BJ (cell line): ENCODE measurements around the gene GPR171. TPM values are rescaled to one million over a fixed set of nuclear protein-coding genes. Genes with fewer than 3 reads are reported as not detected.

Experiments used
- CTCF ChIA-PET: fragments of 350-600 bp; formaldehyde crosslinking; extraction: SDS; loops from one replicate; lab custom pipeline; 2021; ENCODE audit warnings: antibody characterized with exemption, inconsistent platforms; lab: Yijun Ruan, JAX
- POLR2A ChIA-PET: fragments of 300-600 bp; sonication (Branson Sonifier 250); formaldehyde crosslinking; extraction: SDS; loops from one replicate; lab custom pipeline; 2021; ENCODE audit warnings: antibody characterized with exemption; lab: Charles Lee
- DNase-seq: peaks from one replicate; pipeline ENCODE4 v3.0.0-alpha.2; 2011; ENCODE audit warnings: low read depth
- H3K27me3 ChIP-seq: 2 replicates; pipeline ENCODE4 v1.6.0; 2011; ENCODE audit warnings: low read length; ENCODE audit not compliant: control insufficient read depth, insufficient read depth
- H3K36me3 ChIP-seq: 2 replicates; pipeline ENCODE4 v1.5.1; 2011; ENCODE audit warnings: low read length; ENCODE audit not compliant: control insufficient read depth, insufficient read depth
- H3K4me3 ChIP-seq: 2 replicates; pipeline ENCODE4 v1.5.1; 2011; ENCODE audit warnings: low read depth, mild to moderate bottlenecking, control low read depth, low read length
- CTCF ChIP-seq: IDR thresholded peaks from 2 replicates; pipeline ENCODE4 v1.5.1; 2011; ENCODE audit warnings: low read depth, mild to moderate bottlenecking, control low read depth, inconsistent platforms, low read length, moderate library complexity; ENCODE audit not compliant: insufficient read depth
- polyA plus RNA-seq: library from polyadenylated mRNA; depleted of rRNA; stranded (reverse); fragments of >200 nt; gene quantifications from 2 replicates; pipeline ENCODE4 v1.2.3, GENCODE V29; 2011

The GPR171 gene
- polyA plus RNA-seq, 1 experiment: not detected

GRCh38 chr3:151197981-151198767, 4.8 kb downstream of the GPR171 start:
- POLR2A ChIA-PET: interaction anchor here (0.7 kb wide), 2 partner anchors 13 to 80 kb away, joined by 4 to 10 read pairs; partner anchors contain the start of gene P2RY14
- no peaks in the 10 kb centered on the region for H3K27me3 ChIP-seq
- peak; percentile 35 for DNase-seq
- CTCF ChIA-PET: interaction anchor here (1.3 to 1.4 kb wide), 2 partner anchors 30 to 88 kb away, joined by 3 to 4 read pairs; no protein-coding TSS in a partner anchor
- no peak for TF ChIP-seq CTCF
- H3K36me3 ChIP-seq: no peaks in the 10 kb centered on the region
- H3K4me3 ChIP-seq: no peak overlapping the region

DNA sequence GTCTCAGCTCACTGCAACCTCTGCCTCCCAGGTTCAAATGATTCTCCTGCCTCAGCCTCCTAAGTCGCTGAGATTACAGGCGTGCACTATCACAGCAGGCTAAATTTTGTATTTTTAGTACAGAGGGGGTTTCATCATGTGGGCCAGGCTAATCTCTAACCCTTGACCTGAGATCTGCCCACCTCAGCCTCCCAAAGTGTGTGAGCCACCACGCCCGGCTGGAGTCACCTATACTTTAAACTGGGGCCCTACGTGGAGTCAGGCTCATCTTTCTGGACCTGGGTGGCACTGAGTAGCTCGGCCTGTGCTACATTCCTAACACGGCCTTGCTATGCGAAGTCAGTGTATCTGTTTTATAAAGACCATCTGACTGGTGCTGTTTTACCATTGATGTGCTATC, 5.8 kb downstream of the GPR171 start:
- ChIA-PET POLR2A (no interaction called here), CTCF (interaction anchor here (1.3 kb wide), 1 partner anchor 29 kb away, joined by 4 read pairs; no protein-coding TSS in a partner anchor)
- TF ChIP-seq CTCF: no peak

DNA sequence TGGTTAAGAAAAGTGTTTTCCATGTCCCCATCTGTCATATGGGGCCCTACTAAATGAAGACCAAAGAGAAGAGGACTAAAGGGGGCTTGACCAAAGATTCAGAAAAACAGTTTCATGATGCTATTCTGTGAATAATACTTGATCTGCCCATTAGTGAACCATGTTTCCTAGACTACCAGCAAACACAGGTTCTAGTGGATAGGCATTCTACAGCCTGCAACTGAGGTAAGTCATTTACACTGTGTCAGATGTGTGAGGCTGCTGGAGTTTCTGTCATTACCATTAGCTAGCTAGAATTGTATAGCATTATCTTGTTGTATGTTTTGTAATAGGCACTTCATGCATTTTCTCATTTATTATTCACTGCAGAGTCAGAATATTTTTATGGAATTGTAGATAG, 6.6 kb downstream of the GPR171 start:
- POLR2A ChIA-PET: no interaction called here

More for the DNA sequence above, 5.8 kb downstream of the GPR171 start:
- no peaks in the 10 kb centered on the region for H3K36me3 ChIP-seq
- no peak for DNase-seq
- H3K4me3 ChIP-seq: no peak overlapping the region
- no peaks in the 10 kb centered on the region for H3K27me3 ChIP-seq

GRCh38 chr3:151195826-151196225, 7.2 kb downstream of the GPR171 start:
- POLR2A ChIA-PET: no interaction called here
- Histone ChIP-seq H3K36me3 (no peaks in the 10 kb centered on the region), H3K27me3 (no peaks in the 10 kb centered on the region), H3K4me3 (no peak overlapping the region)
- CTCF ChIA-PET: interaction anchor here (1.3 kb wide), 1 partner anchor 11 kb away, joined by 4 read pairs; no protein-coding TSS in a partner anchor
- TF ChIP-seq CTCF: no peak
- DNase-seq: no peak

More for the DNA sequence above, 6.6 kb downstream of the GPR171 start:
- DNase-seq: no peak
- Histone ChIP-seq H3K4me3 (no peak overlapping the region), H3K27me3 (no peaks in the 10 kb centered on the region), H3K36me3 (no peaks in the 10 kb centered on the region)
- no peak for TF ChIP-seq CTCF
- CTCF ChIA-PET: interaction anchor here (1.3 kb wide), 1 partner anchor 12 kb away, joined by 4 read pairs; no protein-coding TSS in a partner anchor

- no peak overlapping the region for H3K4me3 ChIP-seq
- POLR2A ChIA-PET: no interaction called here
- DNase-seq: no peak
Observed at GRCh38 chr3:151192545-151192944, 10.5 kb downstream of the GPR171 start.

More at GRCh38 chr3:151192545-151192944, 10.5 kb downstream of the GPR171 start:
- CTCF ChIA-PET: interaction anchor here (1.1 kb wide), 1 partner anchor 22 kb away, joined by 3 read pairs; no protein-coding TSS in a partner anchor
- TF ChIP-seq CTCF: no peak
- no peaks in the 10 kb centered on the region for H3K27me3 ChIP-seq
- H3K36me3 ChIP-seq: no peaks in the 10 kb centered on the region
